PFSK-1 (cell line): Measurements from ENCODE around the gene IGHMBP2.

Experiments used
- FOXP2 ChIP-seq: optimal IDR thresholded peaks from 2 replicates; pipeline ENCODE3; 2011; ENCODE audit warnings: borderline replicate concordance, control low read depth, inconsistent platforms; ENCODE audit not compliant: insufficient read depth; ENCODE audit errors: extremely low read length, extremely low read depth
- POLR2AphosphoS5 ChIP-seq: IDR thresholded peaks from 2 replicates; pipeline ENCODE4 v1.6.1; 2012; ENCODE audit warnings: low read depth, mild to moderate bottlenecking, control low read depth, low read length, moderate library complexity
- SIN3A ChIP-seq: IDR thresholded peaks from 2 replicates; pipeline ENCODE4 v1.6.1; 2012; ENCODE audit warnings: mild to moderate bottlenecking, low read length, moderate library complexity, borderline replicate concordance; ENCODE audit not compliant: insufficient read depth
- TAF1 ChIP-seq: IDR thresholded peaks from 2 replicates; pipeline ENCODE4 v1.6.1; 2012; ENCODE audit warnings: low read length, control low read depth, borderline replicate concordance; ENCODE audit not compliant: insufficient read depth
- TF ChIP-seq, protein P1 (sequence below), 2 experiments: IDR thresholded peaks; 2 replicates each; pipeline versions ENCODE4 v1.6.1 to v1.8.0; 2011 to 2012; ENCODE audit warnings: low read depth in 2 of 2, low read length in 2 of 2, control low read depth in 1 of 2, inconsistent platforms in 1 of 2, mild to moderate bottlenecking in 1 of 2, moderate library complexity in 1 of 2; ENCODE audit not compliant: insufficient read depth in 1 of 2

The IGHMBP2 gene

GRCh38 chr11:68973219-68973618 is 69.5 kb downstream of the IGHMBP2 start:
- TF ChIP-seq POLR2AphosphoS5 (no peak), SIN3A (no peak), TAF1 (no peak), FOXP2 (no peak)
- TF ChIP-seq, protein P1, sequence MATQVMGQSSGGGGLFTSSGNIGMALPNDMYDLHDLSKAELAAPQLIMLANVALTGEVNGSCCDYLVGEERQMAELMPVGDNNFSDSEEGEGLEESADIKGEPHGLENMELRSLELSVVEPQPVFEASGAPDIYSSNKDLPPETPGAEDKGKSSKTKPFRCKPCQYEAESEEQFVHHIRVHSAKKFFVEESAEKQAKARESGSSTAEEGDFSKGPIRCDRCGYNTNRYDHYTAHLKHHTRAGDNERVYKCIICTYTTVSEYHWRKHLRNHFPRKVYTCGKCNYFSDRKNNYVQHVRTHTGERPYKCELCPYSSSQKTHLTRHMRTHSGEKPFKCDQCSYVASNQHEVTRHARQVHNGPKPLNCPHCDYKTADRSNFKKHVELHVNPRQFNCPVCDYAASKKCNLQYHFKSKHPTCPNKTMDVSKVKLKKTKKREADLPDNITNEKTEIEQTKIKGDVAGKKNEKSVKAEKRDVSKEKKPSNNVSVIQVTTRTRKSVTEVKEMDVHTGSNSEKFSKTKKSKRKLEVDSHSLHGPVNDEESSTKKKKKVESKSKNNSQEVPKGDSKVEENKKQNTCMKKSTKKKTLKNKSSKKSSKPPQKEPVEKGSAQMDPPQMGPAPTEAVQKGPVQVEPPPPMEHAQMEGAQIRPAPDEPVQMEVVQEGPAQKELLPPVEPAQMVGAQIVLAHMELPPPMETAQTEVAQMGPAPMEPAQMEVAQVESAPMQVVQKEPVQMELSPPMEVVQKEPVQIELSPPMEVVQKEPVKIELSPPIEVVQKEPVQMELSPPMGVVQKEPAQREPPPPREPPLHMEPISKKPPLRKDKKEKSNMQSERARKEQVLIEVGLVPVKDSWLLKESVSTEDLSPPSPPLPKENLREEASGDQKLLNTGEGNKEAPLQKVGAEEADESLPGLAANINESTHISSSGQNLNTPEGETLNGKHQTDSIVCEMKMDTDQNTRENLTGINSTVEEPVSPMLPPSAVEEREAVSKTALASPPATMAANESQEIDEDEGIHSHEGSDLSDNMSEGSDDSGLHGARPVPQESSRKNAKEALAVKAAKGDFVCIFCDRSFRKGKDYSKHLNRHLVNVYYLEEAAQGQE (IDR thresholded peaks at IDR 0.05; ENCODE audit: insufficient read depth in 1 of 2, low read depth in 2 of 2, low read length in 2 of 2) = no peak

GRCh38 chr11:68974421-68975194 is 70.9 kb downstream of the IGHMBP2 start:
- TF ChIP-seq POLR2AphosphoS5 (no peak), TAF1 (no peak), FOXP2 (no peak), SIN3A (no peak)
- TF ChIP-seq, protein P1 (IDR thresholded peaks at IDR 0.05; ENCODE audit: insufficient read depth in 1 of 2, low read depth in 2 of 2, low read length in 2 of 2) = no peak

DNA sequence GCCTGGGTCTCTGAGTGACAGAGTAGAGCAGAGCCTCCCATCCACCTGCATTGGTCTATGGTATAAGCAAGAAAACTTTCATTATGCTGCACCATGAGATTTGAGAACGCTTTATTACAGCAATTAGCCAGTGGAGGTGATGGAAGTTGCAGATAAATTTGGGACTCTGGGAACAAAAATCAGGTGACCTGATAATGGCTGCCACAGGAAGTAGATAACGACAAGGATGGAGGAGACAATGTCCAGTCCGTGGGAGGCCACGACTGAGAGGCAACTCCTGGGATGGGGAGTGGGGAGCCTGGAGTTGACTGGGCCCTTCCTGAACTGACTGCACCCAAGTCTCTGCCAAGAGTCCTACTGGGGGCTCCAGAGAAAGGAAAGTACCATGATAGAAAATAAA is 72.4 kb downstream of the IGHMBP2 start:
- TF ChIP-seq FOXP2 (no peak), POLR2AphosphoS5 (no peak), SIN3A (no peak), TAF1 (no peak)
- TF ChIP-seq, protein P1 (IDR thresholded peaks at IDR 0.05; ENCODE audit: insufficient read depth in 1 of 2, low read depth in 2 of 2, low read length in 2 of 2) = no peak

- TF ChIP-seq POLR2AphosphoS5 (no peak), SIN3A (no peak), FOXP2 (no peak), TAF1 (no peak)
- TF ChIP-seq, protein P1 (IDR thresholded peaks at IDR 0.05; ENCODE audit: insufficient read depth in 1 of 2, low read depth in 2 of 2, low read length in 2 of 2) = no peak
Measured at GRCh38 chr11:68976563-68976962, 72.9 kb downstream of the IGHMBP2 start.
